ENCODE data around the gene TFB1M.

The TFB1M gene

GRCh38 chr6:155330133-155330734 lies 15.9 kb upstream of the TFB1M start (continued):
- TF ChIP-seq, protein P1, sequence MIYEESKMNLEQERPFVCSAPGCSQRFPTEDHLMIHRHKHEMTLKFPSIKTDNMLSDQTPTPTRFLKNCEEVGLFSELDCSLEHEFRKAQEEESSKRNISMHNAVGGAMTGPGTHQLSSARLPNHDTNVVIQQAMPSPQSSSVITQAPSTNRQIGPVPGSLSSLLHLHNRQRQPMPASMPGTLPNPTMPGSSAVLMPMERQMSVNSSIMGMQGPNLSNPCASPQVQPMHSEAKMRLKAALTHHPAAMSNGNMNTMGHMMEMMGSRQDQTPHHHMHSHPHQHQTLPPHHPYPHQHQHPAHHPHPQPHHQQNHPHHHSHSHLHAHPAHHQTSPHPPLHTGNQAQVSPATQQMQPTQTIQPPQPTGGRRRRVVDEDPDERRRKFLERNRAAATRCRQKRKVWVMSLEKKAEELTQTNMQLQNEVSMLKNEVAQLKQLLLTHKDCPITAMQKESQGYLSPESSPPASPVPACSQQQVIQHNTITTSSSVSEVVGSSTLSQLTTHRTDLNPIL (CRISPR knock-in tag; IDR thresholded peaks at IDR 0.05; ENCODE audit: low read depth) = no peak
- no peak for TF ChIP-seq RARB (CRISPR knock-in tag; IDR thresholded peaks at IDR 0.05)

DNA sequence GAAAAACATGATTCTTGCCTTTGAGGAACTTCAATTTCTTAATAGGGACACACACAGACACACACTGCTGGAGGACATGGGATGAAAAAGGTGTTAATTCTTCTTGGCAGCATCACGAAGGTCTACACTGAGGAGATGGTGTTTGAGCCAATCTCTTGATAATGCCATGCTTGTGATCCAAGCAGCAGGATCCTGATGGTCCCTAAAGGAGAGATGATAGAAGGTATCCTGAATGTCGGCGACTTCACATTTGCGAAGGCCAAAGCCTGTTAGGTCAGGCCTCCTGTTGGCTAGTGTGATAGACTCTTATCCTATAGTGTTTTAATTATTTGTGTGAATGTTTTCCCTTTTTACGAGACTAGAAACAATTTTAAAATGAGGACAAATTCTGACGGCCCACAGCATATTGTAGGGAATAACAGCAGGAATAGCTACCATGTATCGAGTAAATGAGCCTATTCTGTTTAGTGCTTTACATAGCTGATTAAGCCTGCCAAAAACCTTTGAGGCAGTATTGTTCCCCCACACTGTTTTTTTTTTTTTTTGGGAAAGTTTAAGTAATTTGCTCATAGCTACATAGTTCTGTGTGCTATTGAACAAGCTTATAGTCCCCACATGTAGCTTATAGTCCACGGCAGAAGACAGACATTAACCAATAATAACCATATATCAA lies 15.3 kb upstream of the TFB1M start:
- ATAC-seq = no peak
- TF ChIP-seq ZNF8 (CRISPR knock-in tag; IDR thresholded peaks at IDR 0.05) (no peak), TOX (CRISPR knock-in tag; IDR thresholded peaks at IDR 0.05; ENCODE audit: borderline replicate concordance) (no peak), ZC3H10 (CRISPR knock-in tag; IDR thresholded peaks at IDR 0.05) (no peak), RARB (CRISPR knock-in tag; IDR thresholded peaks at IDR 0.05) (no peak), ZNF565 (CRISPR knock-in tag; conservative IDR thresholded peaks at IDR 0.05; ENCODE audit: low read depth) (no peak), ZFP3 (CRISPR knock-in tag; IDR thresholded peaks at IDR 0.05) (no peak), ESRRG (CRISPR knock-in tag; IDR thresholded peaks at IDR 0.05) (no peak), OSR1 (CRISPR knock-in tag; IDR thresholded peaks at IDR 0.05) (no peak), TCF4 (CRISPR knock-in tag; IDR thresholded peaks at IDR 0.05; ENCODE audit: borderline replicate concordance) (no peak), ISL1 (CRISPR knock-in tag; IDR thresholded peaks at IDR 0.05) (no peak), SNAI2 (CRISPR knock-in tag; IDR thresholded peaks at IDR 0.05) (no peak), PPARA (CRISPR knock-in tag; IDR thresholded peaks at IDR 0.05; ENCODE audit: borderline replicate concordance) (no peak), BACH2 (CRISPR knock-in tag; IDR thresholded peaks at IDR 0.05; ENCODE audit: borderline replicate concordance) (no peak), CSDC2 (CRISPR knock-in tag; IDR thresholded peaks at IDR 0.05) (no peak), ARNTL (CRISPR knock-in tag; IDR thresholded peaks at IDR 0.05; ENCODE audit: borderline replicate concordance, low read depth) (no peak)
- TF ChIP-seq, protein P2, sequence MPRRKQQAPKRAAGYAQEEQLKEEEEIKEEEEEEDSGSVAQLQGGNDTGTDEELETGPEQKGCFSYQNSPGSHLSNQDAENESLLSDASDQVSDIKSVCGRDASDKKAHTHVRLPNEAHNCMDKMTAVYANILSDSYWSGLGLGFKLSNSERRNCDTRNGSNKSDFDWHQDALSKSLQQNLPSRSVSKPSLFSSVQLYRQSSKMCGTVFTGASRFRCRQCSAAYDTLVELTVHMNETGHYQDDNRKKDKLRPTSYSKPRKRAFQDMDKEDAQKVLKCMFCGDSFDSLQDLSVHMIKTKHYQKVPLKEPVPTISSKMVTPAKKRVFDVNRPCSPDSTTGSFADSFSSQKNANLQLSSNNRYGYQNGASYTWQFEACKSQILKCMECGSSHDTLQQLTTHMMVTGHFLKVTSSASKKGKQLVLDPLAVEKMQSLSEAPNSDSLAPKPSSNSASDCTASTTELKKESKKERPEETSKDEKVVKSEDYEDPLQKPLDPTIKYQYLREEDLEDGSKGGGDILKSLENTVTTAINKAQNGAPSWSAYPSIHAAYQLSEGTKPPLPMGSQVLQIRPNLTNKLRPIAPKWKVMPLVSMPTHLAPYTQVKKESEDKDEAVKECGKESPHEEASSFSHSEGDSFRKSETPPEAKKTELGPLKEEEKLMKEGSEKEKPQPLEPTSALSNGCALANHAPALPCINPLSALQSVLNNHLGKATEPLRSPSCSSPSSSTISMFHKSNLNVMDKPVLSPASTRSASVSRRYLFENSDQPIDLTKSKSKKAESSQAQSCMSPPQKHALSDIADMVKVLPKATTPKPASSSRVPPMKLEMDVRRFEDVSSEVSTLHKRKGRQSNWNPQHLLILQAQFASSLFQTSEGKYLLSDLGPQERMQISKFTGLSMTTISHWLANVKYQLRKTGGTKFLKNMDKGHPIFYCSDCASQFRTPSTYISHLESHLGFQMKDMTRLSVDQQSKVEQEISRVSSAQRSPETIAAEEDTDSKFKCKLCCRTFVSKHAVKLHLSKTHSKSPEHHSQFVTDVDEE (CRISPR knock-in tag; IDR thresholded peaks at IDR 0.05) = no peak
- TF ChIP-seq, protein P3, sequence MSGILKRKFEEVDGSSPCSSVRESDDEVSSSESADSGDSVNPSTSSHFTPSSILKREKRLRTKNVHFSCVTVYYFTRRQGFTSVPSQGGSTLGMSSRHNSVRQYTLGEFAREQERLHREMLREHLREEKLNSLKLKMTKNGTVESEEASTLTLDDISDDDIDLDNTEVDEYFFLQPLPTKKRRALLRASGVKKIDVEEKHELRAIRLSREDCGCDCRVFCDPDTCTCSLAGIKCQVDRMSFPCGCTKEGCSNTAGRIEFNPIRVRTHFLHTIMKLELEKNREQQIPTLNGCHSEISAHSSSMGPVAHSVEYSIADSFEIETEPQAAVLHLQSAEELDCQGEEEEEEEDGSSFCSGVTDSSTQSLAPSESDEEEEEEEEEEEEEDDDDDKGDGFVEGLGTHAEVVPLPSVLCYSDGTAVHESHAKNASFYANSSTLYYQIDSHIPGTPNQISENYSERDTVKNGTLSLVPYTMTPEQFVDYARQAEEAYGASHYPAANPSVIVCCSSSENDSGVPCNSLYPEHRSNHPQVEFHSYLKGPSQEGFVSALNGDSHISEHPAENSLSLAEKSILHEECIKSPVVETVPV (CRISPR knock-in tag; IDR thresholded peaks at IDR 0.05) = no peak
- TF ChIP-seq, protein P4, sequence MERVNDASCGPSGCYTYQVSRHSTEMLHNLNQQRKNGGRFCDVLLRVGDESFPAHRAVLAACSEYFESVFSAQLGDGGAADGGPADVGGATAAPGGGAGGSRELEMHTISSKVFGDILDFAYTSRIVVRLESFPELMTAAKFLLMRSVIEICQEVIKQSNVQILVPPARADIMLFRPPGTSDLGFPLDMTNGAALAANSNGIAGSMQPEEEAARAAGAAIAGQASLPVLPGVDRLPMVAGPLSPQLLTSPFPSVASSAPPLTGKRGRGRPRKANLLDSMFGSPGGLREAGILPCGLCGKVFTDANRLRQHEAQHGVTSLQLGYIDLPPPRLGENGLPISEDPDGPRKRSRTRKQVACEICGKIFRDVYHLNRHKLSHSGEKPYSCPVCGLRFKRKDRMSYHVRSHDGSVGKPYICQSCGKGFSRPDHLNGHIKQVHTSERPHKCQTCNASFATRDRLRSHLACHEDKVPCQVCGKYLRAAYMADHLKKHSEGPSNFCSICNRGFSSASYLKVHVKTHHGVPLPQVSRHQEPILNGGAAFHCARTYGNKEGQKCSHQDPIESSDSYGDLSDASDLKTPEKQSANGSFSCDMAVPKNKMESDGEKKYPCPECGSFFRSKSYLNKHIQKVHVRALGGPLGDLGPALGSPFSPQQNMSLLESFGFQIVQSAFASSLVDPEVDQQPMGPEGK (CRISPR knock-in tag; IDR thresholded peaks at IDR 0.05; ENCODE audit: borderline replicate concordance) = no peak

DNA sequence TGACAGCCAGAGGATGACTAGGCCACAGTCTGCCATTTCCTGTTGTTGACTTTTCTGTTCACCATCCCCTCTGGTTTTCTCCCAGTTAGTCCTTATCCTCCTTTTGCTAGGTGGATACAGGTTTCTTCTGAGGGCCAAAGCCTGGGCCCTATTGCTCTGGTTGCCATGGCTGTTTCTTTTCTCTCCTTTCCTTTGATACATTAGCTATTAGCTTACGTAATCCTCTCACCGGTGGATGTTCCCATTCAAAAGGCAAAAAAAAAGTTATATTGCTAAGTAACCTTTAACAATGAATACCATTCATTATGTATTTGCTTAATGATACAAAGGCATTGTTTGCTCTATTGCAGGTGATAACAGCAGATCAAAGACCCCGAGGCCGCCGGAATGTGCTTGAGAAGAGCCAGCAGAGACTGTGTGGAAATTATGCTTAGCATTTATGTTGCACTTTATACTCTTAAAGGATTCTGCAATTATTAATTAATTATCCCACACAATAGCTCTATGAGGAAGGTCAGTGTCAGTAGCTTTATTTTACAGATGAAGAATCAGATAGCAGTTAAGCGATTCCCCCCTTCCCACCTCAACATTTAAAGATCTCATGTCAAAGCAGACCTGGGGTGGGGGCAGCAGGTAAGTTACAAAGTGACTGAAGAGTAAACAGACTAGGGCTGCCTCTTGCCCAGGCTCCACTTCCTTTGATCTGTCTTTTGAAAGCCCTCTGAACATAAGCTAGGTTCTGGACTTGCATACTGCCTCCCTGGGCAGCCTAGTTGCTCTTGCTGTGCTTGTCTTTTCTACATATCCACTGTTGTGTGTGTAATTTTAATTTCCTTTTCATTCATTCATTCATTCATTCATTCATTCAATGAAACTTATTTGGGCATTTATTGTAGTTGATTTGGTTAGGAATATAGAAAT lies 14.5 kb upstream of the TFB1M start:
- no peak for ATAC-seq
- TF ChIP-seq, protein P1 (CRISPR knock-in tag; IDR thresholded peaks at IDR 0.05; ENCODE audit: low read depth) = no peak
- TF ChIP-seq PPARA (CRISPR knock-in tag; IDR thresholded peaks at IDR 0.05; ENCODE audit: borderline replicate concordance) (no peak), ISL1 (CRISPR knock-in tag; IDR thresholded peaks at IDR 0.05) (no peak), ZNF565 (CRISPR knock-in tag; conservative IDR thresholded peaks at IDR 0.05; ENCODE audit: low read depth) (no peak), ZC3H10 (CRISPR knock-in tag; IDR thresholded peaks at IDR 0.05) (no peak), ZNF70 (CRISPR knock-in tag; IDR thresholded peaks at IDR 0.05) (no peak), BACH2 (CRISPR knock-in tag; IDR thresholded peaks at IDR 0.05; ENCODE audit: borderline replicate concordance) (no peak), SNAI2 (CRISPR knock-in tag; IDR thresholded peaks at IDR 0.05) (no peak), TOX (CRISPR knock-in tag; IDR thresholded peaks at IDR 0.05; ENCODE audit: borderline replicate concordance) (no peak)
- TF ChIP-seq, protein P5, sequence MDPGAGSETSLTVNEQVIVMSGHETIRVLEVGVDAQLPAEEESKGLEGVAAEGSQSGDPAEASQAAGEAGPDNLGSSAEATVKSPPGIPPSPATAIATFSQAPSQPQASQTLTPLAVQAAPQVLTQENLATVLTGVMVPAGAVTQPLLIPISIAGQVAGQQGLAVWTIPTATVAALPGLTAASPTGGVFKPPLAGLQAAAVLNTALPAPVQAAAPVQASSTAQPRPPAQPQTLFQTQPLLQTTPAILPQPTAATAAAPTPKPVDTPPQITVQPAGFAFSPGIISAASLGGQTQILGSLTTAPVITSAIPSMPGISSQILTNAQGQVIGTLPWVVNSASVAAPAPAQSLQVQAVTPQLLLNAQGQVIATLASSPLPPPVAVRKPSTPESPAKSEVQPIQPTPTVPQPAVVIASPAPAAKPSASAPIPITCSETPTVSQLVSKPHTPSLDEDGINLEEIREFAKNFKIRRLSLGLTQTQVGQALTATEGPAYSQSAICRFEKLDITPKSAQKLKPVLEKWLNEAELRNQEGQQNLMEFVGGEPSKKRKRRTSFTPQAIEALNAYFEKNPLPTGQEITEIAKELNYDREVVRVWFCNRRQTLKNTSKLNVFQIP (CRISPR knock-in tag; IDR thresholded peaks at IDR 0.05; ENCODE audit: borderline replicate concordance, low read depth) = no peak
- TF ChIP-seq, protein P2 (CRISPR knock-in tag; IDR thresholded peaks at IDR 0.05) = no peak
